ENCODE data around the gene CCNI2.

Gene CCNI2

GRCh38 chr5:132772291-132773070, 25.3 kb downstream of the CCNI2 start:
- TF ChIP-seq CTCF (IDR thresholded peaks at IDR 0.05; ENCODE audit: low read length, missing control alignments), result no peak
- no peak overlapping the region for H3K4me3 ChIP-seq (replicated peaks; ENCODE audit: low read depth, low read length)
- DNase-seq (ENCODE audit: low read depth), result no peak

GRCh38 chr5:132773114-132773513, 25.9 kb downstream of the CCNI2 start:
- TF ChIP-seq CTCF (IDR thresholded peaks at IDR 0.05; ENCODE audit: low read length, missing control alignments), result no peak
- DNase-seq (ENCODE audit: low read depth), result no peak
- no peak overlapping the region for H3K4me3 ChIP-seq (replicated peaks; ENCODE audit: low read depth, low read length)

- H3K4me3 ChIP-seq (replicated peaks; ENCODE audit: low read depth, low read length), result no peak overlapping the region
- DNase-seq (ENCODE audit: low read depth), result no peak
- no peak for TF ChIP-seq CTCF (IDR thresholded peaks at IDR 0.05; ENCODE audit: low read length, missing control alignments)
Observed at GRCh38 chr5:132773601-132774355, 26.6 kb downstream of the CCNI2 start.

- TF ChIP-seq CTCF (IDR thresholded peaks at IDR 0.05; ENCODE audit: low read length, missing control alignments), result no peak
- H3K4me3 ChIP-seq (replicated peaks; ENCODE audit: low read depth, low read length), result no peak overlapping the region
- DNase-seq (ENCODE audit: low read depth), result no peak
Observed at GRCh38 chr5:132774406-132774805, 27.2 kb downstream of the CCNI2 start.

- no peak for DNase-seq (ENCODE audit: low read depth)
- TF ChIP-seq CTCF (IDR thresholded peaks at IDR 0.05; ENCODE audit: low read length, missing control alignments), result no peak
- no peak overlapping the region for H3K4me3 ChIP-seq (replicated peaks; ENCODE audit: low read depth, low read length)
Observed at GRCh38 chr5:132774896-132775295, 27.7 kb downstream of the CCNI2 start.

- no peak for TF ChIP-seq CTCF (IDR thresholded peaks at IDR 0.05; ENCODE audit: low read length, missing control alignments)
- no peak overlapping the region for H3K4me3 ChIP-seq (replicated peaks; ENCODE audit: low read depth, low read length)
- DNase-seq (ENCODE audit: low read depth), result no peak
Observed at GRCh38 chr5:132775476-132775961, 28.3 kb downstream of the CCNI2 start.

Measured in fibroblast of pulmonary artery (primary cell).